Measurements from ENCODE around the gene CHST15. TPM values are rescaled to one million over a fixed set of nuclear protein-coding genes. Genes with fewer than 3 reads are reported as not detected.
A peak's percentile ranks its signal among the peaks of the same experiment; 100 is the strongest.

The CHST15 gene
- total RNA-seq, 1 donor from 2014 or later, result 36.5 TPM

DNA sequence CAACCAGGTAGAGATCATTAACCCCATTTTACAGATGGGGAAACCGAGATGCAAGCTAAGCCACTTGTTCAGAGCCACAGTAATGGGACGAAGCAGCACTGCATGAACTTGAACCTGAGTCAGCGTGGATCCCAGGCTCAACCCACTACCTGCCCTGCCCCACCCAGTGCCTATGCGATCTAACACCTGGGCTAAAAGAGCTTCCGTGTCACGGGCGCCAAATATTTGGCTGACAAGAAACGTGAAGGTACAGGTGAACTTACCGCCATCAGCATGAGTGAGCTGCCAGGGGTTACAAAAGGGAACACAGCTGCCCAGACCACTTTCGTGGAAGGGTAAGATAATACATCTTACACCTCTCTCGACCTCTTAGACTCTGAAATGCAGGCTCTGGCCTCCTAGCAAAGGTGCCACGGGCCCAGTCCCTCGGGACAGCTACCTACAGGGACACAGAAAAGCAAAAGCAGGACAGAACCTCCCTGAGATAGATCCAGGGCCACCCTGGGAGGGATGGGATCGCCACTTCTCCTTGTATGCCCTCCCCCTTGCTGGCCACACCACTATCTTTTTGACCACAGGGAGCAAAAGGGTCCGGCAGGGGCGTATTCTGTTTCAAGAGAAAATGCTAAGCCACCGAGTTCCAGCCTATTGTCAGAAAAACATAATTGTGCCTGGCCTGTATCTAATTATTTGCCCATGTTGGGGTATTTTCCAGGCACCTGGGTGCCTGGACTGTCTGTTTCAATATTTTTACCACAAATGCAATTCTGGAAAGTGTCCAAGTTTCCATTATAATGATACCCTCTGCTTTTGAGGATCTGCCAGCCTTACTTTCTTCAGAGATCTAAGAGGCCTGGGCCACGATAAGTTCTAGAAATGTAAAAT lies 6.4 kb downstream of the CHST15 start:
- H3K27me3 ChIP-seq (ENCODE audit: low read depth), result no peaks in the 10 kb centered on the region
- TF ChIP-seq CTCF (IDR thresholded peaks at IDR 0.05), result no peak
- H3K36me3 ChIP-seq, result no peaks in the 10 kb centered on the region
- DNase-seq, result peak; percentile 39
- peaks cover 40% of the 10 kb centered on the region for H3K4me1 ChIP-seq
- no peak overlapping the region for H3K4me3 ChIP-seq
- no peak for ATAC-seq
- H3K27ac ChIP-seq, result no peak overlapping the region
- no peaks in the 10 kb centered on the region for H3K9me3 ChIP-seq
- intact Hi-C loops (cut with DNase I), result no loop called here

GRCh38 chr10:124086097-124086710 lies 7.2 kb downstream of the CHST15 start:
- no peak for ATAC-seq
- Histone ChIP-seq H3K27me3 (ENCODE audit: low read depth) (no peaks in the 10 kb centered on the region), H3K4me1 (peaks cover 33% of the 10 kb centered on the region), H3K9me3 (no peaks in the 10 kb centered on the region), H3K36me3 (no peaks in the 10 kb centered on the region), H3K4me3 (no peak overlapping the region), H3K27ac (no peak overlapping the region)
- intact Hi-C loops (cut with DNase I), result no loop called here
- DNase-seq, result peak; percentile 40
- no peak for TF ChIP-seq CTCF (IDR thresholded peaks at IDR 0.05)

DNA sequence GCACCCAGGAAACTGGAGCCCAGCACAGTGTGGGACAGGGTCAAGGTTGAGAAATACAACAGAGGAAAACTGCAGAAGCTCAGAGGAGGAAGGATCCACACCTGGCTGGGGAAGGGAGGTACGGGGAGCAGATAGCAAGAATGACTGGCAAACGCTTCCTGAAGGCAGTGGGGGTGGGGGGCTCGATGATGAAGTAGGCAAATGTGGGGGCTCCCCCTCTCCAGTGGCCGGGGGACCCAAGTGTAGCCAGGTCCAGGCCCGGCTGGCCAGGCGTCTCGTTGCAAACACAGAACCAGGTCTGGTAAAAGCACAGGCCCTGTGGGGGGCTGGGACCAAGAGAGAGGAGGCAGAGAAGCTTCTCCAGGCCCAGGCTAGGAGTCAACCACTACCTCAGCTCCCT lies 7.7 kb downstream of the CHST15 start:
- H3K4me3 ChIP-seq, result no peak overlapping the region
- H3K27me3 ChIP-seq (ENCODE audit: low read depth), result no peaks in the 10 kb centered on the region
- no peak overlapping the region for H3K27ac ChIP-seq
- intact Hi-C loops (cut with DNase I), result no loop called here
- H3K4me1 ChIP-seq, result peaks cover 29% of the 10 kb centered on the region
- no peaks in the 10 kb centered on the region for H3K36me3 ChIP-seq
- no peaks in the 10 kb centered on the region for H3K9me3 ChIP-seq
- DNase-seq, result peak; percentile 35
- TF ChIP-seq CTCF (IDR thresholded peaks at IDR 0.05), result no peak
- no peak for ATAC-seq

DNA sequence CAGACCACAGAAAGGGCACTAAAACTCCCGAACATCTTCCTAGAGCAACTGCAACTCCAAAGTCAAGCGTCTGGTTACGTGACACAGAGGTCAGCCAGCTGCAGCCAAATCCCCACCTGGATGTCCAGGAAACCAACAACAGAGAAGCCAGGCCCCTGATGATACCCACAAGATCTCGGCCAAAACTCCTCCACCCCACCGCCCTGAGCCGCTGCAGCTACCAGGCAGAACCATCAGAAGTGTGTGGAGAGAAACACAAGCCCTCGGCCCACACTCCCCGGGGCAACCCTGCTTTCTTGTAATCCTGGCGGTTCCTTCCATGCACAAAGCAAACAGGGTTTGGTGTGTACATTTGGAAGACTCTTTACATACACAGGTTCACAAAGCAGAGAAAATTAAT lies 8.7 kb downstream of the CHST15 start:
- Histone ChIP-seq H3K27ac (no peak overlapping the region), H3K4me3 (no peak overlapping the region), H3K9me3 (no peaks in the 10 kb centered on the region), H3K27me3 (ENCODE audit: low read depth) (no peaks in the 10 kb centered on the region), H3K4me1 (peaks cover 20% of the 10 kb centered on the region), H3K36me3 (no peaks in the 10 kb centered on the region)
- ATAC-seq, result no peak
- intact Hi-C loops (cut with DNase I), result no loop called here
- peak; percentile 38 for DNase-seq
- TF ChIP-seq CTCF (IDR thresholded peaks at IDR 0.05), result no peak

DNA sequence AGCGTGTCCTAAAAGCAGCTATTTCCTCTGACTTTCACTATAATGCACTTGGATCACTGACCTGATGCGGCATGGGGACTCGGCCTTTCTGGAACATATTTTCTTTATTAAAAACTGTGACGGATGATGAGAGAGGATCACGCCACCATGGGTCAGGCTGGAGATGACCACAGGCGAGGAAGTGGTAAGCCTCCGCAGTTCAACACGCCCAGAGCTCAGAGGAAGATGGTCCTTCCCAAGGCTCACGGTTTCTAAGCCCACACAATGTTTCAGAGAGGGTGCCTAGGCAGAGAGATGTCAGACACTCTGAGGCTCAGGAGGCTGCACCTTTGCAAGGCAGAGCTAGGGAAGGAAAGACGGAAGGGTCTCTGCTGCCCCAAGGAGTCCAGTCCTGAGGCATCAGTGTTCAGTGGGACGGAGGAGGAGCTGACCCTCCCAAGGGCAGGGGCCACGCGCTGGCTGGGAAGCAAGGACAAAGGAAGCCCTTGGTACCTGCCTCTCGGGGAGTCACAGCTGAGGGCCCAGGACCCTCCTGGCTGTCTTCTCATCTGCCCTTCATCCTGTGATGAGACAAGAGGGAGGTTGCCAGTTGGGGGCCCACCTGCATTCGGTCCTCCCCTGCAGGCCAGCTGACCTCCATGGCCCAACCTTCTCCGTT lies 9.5 kb downstream of the CHST15 start:
- ATAC-seq (no peak), DNase-seq (peak; percentile 45)
- TF ChIP-seq CTCF (IDR thresholded peaks at IDR 0.05), result no peak
- Histone ChIP-seq H3K36me3 (no peaks in the 10 kb centered on the region), H3K27me3 (ENCODE audit: low read depth) (no peaks in the 10 kb centered on the region), H3K9me3 (no peaks in the 10 kb centered on the region), H3K4me1 (peaks cover 11% of the 10 kb centered on the region), H3K4me3 (no peak overlapping the region), H3K27ac (no peak overlapping the region)
- intact Hi-C loops (cut with DNase I), result no loop called here
